HEK293 (cell line): ENCODE measurements around the gene VKORC1L1.

Experiments
- CTCF ChIA-PET: fragments of 350-600 bp; formaldehyde crosslinking; extraction: SDS; loops from one replicate; lab custom pipeline; 2021; ENCODE audit warnings: antibody characterized with exemption; lab: Yijun Ruan, JAX
- POLR2A ChIA-PET: fragments of 300-600 bp; formaldehyde crosslinking; extraction: SDS; loops from one replicate; lab custom pipeline; 2020; ENCODE audit warnings: antibody characterized with exemption, inconsistent platforms; lab: Yijun Ruan, JAX
- H3K27ac ChIP-seq: fragments of 200-500 bp; sonication (Bioruptor generic); 2 replicates; pipeline ENCODE4 v1.5.1; 2014; ENCODE audit warnings: low read depth, low read length, control low read depth, inconsistent platforms; ENCODE audit errors: extremely low read depth
- H3K36me3 ChIP-seq, 2 experiments: fragments of 200-500 bp in 1 of 2; sonication (Bioruptor generic) in 1 of 2; 1 replicate in 1 of 2; 2 replicates in 1 of 2; pipeline ENCODE4 v1.5.1; 2014 to 2017; ENCODE audit warnings: inconsistent platforms in 2 of 2, low read length in 2 of 2; ENCODE audit not compliant: control insufficient read depth in 2 of 2, insufficient read depth in 1 of 2
- H3K4me1 ChIP-seq: fragments of 200-500 bp; sonication (Bioruptor generic); 2 replicates; pipeline ENCODE4 v1.5.1; 2014; ENCODE audit warnings: mild to moderate bottlenecking, low read length, inconsistent platforms; ENCODE audit not compliant: control insufficient read depth, insufficient read depth
- H3K4me3 ChIP-seq: 2 replicates; pipeline ENCODE4 v1.5.1; 2011; ENCODE audit warnings: low read depth, mild to moderate bottlenecking, control low read depth, low read length, moderate library complexity
- H3K9me3 ChIP-seq: fragments of 200-500 bp; sonication (Bioruptor generic); 2 replicates; pipeline ENCODE4 v1.5.1; 2014; ENCODE audit warnings: low read depth, low read length, inconsistent platforms; ENCODE audit not compliant: control insufficient read depth, insufficient read depth
- EGR2 ChIP-seq: fragments of 450-650 bp; formaldehyde crosslinking; IDR thresholded peaks from 2 replicates; pipeline ENCODE4 v1.5.1; 2016; ENCODE audit warnings: low read depth, missing biosample characterization, missing genetic modification characterization
- GLI4 ChIP-seq: fragments of 450-650 bp; formaldehyde crosslinking; IDR thresholded peaks from 2 replicates; pipeline ENCODE4 v1.5.1; 2016; ENCODE audit warnings: missing biosample characterization, missing genetic modification characterization
- HOXA7 ChIP-seq: sonication (generic); formaldehyde crosslinking; IDR thresholded peaks from 2 replicates; pipeline ENCODE4 v1.8.1; 2022; ENCODE audit warnings: missing genetic modification reagents, borderline replicate concordance
- HOXC10 ChIP-seq: sonication (generic); formaldehyde crosslinking; IDR thresholded peaks from 2 replicates; pipeline ENCODE4 v1.8.1; 2023; ENCODE audit warnings: mild to moderate bottlenecking, missing genetic modification reagents
- KLF1 ChIP-seq: fragments of 450-650 bp; formaldehyde crosslinking; IDR thresholded peaks from 2 replicates; pipeline ENCODE4 v1.5.1; 2016; ENCODE audit warnings: missing biosample characterization, missing genetic modification characterization
- KLF10 ChIP-seq: fragments of 450-650 bp; IDR thresholded peaks from 2 replicates; pipeline ENCODE4 v1.5.1; 2018; ENCODE audit warnings: missing biosample characterization, mild to moderate bottlenecking, missing genetic modification characterization
- OVOL3 ChIP-seq: fragments of 450-650 bp; formaldehyde crosslinking; IDR thresholded peaks from 2 replicates; pipeline ENCODE4 v1.5.1; 2016; ENCODE audit warnings: missing biosample characterization, missing genetic modification characterization
- WT1 ChIP-seq: fragments of 450-650 bp; formaldehyde crosslinking; IDR thresholded peaks from 2 replicates; pipeline ENCODE4 v1.5.1; 2016; ENCODE audit warnings: missing biosample characterization, missing genetic modification characterization
- ZNF10 ChIP-seq: fragments of 450-650 bp; formaldehyde crosslinking; IDR thresholded peaks from 2 replicates; pipeline ENCODE4 v1.5.1; 2017; ENCODE audit warnings: missing biosample characterization, missing genetic modification characterization
- ZNF266 ChIP-seq: fragments of 450-650 bp; formaldehyde crosslinking; IDR thresholded peaks from 2 replicates; pipeline ENCODE4 v1.5.1; 2016; ENCODE audit warnings: missing biosample characterization, missing genetic modification characterization, low read depth
- ZNF311 ChIP-seq: fragments of 450-650 bp; formaldehyde crosslinking; IDR thresholded peaks from 2 replicates; pipeline ENCODE4 v1.5.1; 2017; ENCODE audit warnings: missing biosample characterization, missing genetic modification characterization, borderline replicate concordance
- ZNF335 ChIP-seq: fragments of 450-650 bp; formaldehyde crosslinking; conservative IDR thresholded peaks from 2 replicates; pipeline ENCODE4 v1.5.1; 2016; ENCODE audit warnings: missing biosample characterization, missing genetic modification characterization
- ZNF391 ChIP-seq: fragments of 450-650 bp; formaldehyde crosslinking; IDR thresholded peaks from 2 replicates; pipeline ENCODE4 v1.5.1; 2016; ENCODE audit warnings: low read depth, missing biosample characterization, missing genetic modification characterization, borderline replicate concordance
- ZNF416 ChIP-seq: fragments of 450-650 bp; formaldehyde crosslinking; IDR thresholded peaks from 2 replicates; pipeline ENCODE4 v1.5.1; 2016; ENCODE audit warnings: missing biosample characterization, missing genetic modification characterization
- ZNF426 ChIP-seq: fragments of 450-650 bp; formaldehyde crosslinking; IDR thresholded peaks from 2 replicates; pipeline ENCODE4 v1.5.1; 2017; ENCODE audit warnings: missing biosample characterization, missing genetic modification characterization, mild to moderate bottlenecking, inconsistent platforms, moderate library complexity
- ZNF626 ChIP-seq: fragments of 450-650 bp; sonication (Bioruptor Pico); formaldehyde crosslinking; IDR thresholded peaks from 2 replicates; pipeline ENCODE4 v1.5.1; 2018; ENCODE audit warnings: missing biosample characterization, missing genetic modification characterization, inconsistent platforms
- ZNF701 ChIP-seq: fragments of 450-650 bp; formaldehyde crosslinking; IDR thresholded peaks from 2 replicates; pipeline ENCODE4 v1.5.1; 2016; ENCODE audit warnings: missing biosample characterization, missing genetic modification characterization
- ZNF704 ChIP-seq: fragments of 450-650 bp; formaldehyde crosslinking; IDR thresholded peaks from 2 replicates; pipeline ENCODE4 v1.5.1; 2016; ENCODE audit warnings: missing biosample characterization, missing genetic modification characterization
- ZNF747 ChIP-seq: fragments of 450-650 bp; formaldehyde crosslinking; IDR thresholded peaks from 2 replicates; pipeline ENCODE4 v1.5.1; 2016; ENCODE audit warnings: missing biosample characterization, missing genetic modification characterization
- TF ChIP-seq, protein P1 (sequence below): fragments of 450-650 bp; formaldehyde crosslinking; IDR thresholded peaks from 2 replicates; pipeline ENCODE4 v1.5.1; 2016; ENCODE audit warnings: missing biosample characterization, missing genetic modification characterization
- TF ChIP-seq, protein P2 (sequence below): fragments of 450-650 bp; formaldehyde crosslinking; conservative IDR thresholded peaks from 2 replicates; pipeline ENCODE4 v1.5.1; 2016; ENCODE audit warnings: low read depth, missing biosample characterization, missing genetic modification characterization
- TF ChIP-seq, protein P3 (sequence below): fragments of 450-650 bp; IDR thresholded peaks from 2 replicates; pipeline ENCODE4 v1.5.1; 2018; ENCODE audit warnings: missing biosample characterization, mild to moderate bottlenecking, missing genetic modification characterization

VKORC1L1 gene

GRCh38 chr7:65915921-65916657 lies 43.2 kb downstream of the VKORC1L1 start:
- H3K36me3 ChIP-seq, result no peaks in the 10 kb centered on the region
- no peak overlapping the region for H3K27ac ChIP-seq
- ChIA-PET CTCF (no interaction called here), POLR2A (no interaction called here)
- no peaks in the 10 kb centered on the region for H3K9me3 ChIP-seq
- no peak overlapping the region for H3K4me3 ChIP-seq
- H3K4me1 ChIP-seq, result no peaks in the 10 kb centered on the region
- no peak for TF ChIP-seq HOXA7 (CRISPR knock-in tag)
- no peak for TF ChIP-seq ZNF626 (tag by site-specific recombination)
- TF ChIP-seq, protein P1, sequence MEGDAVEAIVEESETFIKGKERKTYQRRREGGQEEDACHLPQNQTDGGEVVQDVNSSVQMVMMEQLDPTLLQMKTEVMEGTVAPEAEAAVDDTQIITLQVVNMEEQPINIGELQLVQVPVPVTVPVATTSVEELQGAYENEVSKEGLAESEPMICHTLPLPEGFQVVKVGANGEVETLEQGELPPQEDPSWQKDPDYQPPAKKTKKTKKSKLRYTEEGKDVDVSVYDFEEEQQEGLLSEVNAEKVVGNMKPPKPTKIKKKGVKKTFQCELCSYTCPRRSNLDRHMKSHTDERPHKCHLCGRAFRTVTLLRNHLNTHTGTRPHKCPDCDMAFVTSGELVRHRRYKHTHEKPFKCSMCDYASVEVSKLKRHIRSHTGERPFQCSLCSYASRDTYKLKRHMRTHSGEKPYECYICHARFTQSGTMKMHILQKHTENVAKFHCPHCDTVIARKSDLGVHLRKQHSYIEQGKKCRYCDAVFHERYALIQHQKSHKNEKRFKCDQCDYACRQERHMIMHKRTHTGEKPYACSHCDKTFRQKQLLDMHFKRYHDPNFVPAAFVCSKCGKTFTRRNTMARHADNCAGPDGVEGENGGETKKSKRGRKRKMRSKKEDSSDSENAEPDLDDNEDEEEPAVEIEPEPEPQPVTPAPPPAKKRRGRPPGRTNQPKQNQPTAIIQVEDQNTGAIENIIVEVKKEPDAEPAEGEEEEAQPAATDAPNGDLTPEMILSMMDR (tag by site-specific recombination), result no peak
- no peak for TF ChIP-seq GLI4 (tag by site-specific recombination)
- no peak for TF ChIP-seq WT1 (tag by site-specific recombination)
- TF ChIP-seq, all 188 proteins: peak for 0

DNA sequence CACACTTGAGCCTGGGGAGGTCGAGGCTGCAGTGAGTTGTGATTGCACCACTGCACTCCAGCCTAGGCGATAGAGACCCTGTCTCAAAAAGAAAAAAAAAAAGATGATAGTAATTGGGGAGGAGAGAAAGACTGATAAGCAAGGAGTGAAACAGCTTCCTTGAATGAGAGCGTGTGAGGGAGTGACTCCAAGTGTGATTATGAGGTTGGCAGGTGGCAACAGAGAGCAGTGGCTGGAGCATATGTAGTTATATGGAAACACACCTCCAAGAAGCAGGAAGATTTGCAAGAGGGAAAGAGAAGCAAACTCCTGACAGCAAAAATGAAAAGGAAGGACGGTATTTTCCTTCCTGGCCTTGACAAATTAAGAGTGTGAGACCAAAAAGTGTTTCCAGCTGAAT lies 50.4 kb downstream of the VKORC1L1 start:
- POLR2A ChIA-PET, result interaction anchor here (0.7 kb wide), 1 partner anchor 616 kb away, joined by 4 read pairs; no protein-coding TSS in a partner anchor
- no peak overlapping the region for H3K27ac ChIP-seq

More for the DNA sequence above, 50.4 kb downstream of the VKORC1L1 start:
- H3K36me3 ChIP-seq, result no peaks in the 10 kb centered on the region
- no peak overlapping the region for H3K4me3 ChIP-seq
- H3K4me1 ChIP-seq, result no peaks in the 10 kb centered on the region
- H3K9me3 ChIP-seq, result no peaks in the 10 kb centered on the region
- CTCF ChIA-PET, result no interaction called here
- TF ChIP-seq HOXC10 (CRISPR knock-in tag) (no peak), OVOL3 (no peak), ZNF391 (no peak), GLI4 (tag by site-specific recombination) (no peak), ZNF266 (no peak), ZNF311 (tag by site-specific recombination) (no peak), ZNF426 (no peak), ZNF10 (tag by site-specific recombination) (no peak), ZNF335 (no peak), ZNF747 (tag by site-specific recombination) (no peak), KLF10 (tag by site-specific recombination) (no peak), ZNF701 (tag by site-specific recombination) (no peak), EGR2 (no peak), KLF1 (tag by site-specific recombination) (no peak), ZNF416 (tag by site-specific recombination) (no peak), ZNF704 (tag by site-specific recombination) (no peak)
- TF ChIP-seq, protein P2, sequence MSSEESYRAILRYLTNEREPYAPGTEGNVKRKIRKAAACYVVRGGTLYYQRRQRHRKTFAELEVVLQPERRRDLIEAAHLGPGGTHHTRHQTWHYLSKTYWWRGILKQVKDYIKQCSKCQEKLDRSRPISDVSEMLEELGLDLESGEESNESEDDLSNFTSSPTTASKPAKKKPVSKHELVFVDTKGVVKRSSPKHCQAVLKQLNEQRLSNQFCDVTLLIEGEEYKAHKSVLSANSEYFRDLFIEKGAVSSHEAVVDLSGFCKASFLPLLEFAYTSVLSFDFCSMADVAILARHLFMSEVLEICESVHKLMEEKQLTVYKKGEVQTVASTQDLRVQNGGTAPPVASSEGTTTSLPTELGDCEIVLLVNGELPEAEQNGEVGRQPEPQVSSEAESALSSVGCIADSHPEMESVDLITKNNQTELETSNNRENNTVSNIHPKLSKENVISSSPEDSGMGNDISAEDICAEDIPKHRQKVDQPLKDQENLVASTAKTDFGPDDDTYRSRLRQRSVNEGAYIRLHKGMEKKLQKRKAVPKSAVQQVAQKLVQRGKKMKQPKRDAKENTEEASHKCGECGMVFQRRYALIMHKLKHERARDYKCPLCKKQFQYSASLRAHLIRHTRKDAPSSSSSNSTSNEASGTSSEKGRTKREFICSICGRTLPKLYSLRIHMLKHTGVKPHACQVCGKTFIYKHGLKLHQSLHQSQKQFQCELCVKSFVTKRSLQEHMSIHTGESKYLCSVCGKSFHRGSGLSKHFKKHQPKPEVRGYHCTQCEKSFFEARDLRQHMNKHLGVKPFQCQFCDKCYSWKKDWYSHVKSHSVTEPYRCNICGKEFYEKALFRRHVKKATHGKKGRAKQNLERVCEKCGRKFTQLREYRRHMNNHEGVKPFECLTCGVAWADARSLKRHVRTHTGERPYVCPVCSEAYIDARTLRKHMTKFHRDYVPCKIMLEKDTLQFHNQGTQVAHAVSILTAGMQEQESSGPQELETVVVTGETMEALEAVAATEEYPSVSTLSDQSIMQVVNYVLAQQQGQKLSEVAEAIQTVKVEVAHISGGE (tag by site-specific recombination), result no peak
- TF ChIP-seq, protein P3, sequence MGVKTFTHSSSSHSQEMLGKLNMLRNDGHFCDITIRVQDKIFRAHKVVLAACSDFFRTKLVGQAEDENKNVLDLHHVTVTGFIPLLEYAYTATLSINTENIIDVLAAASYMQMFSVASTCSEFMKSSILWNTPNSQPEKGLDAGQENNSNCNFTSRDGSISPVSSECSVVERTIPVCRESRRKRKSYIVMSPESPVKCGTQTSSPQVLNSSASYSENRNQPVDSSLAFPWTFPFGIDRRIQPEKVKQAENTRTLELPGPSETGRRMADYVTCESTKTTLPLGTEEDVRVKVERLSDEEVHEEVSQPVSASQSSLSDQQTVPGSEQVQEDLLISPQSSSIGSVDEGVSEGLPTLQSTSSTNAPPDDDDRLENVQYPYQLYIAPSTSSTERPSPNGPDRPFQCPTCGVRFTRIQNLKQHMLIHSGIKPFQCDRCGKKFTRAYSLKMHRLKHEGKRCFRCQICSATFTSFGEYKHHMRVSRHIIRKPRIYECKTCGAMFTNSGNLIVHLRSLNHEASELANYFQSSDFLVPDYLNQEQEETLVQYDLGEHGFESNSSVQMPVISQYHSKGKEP (tag by site-specific recombination), result no peak
